Mesenchymal stem cell (in vitro differentiated cells and primary cell): ENCODE data around the gene TOMM20L.
A peak's percentile ranks its signal among the peaks of the same experiment; 100 is the strongest.
"Not testable (repeated sequence)": the region's sequence is repeated elsewhere in the genome, so short reads cannot be mapped to it uniquely, and the experiment has no call there.

Source experiments
- DNase-seq: peaks from one replicate; pipeline ENCODE4 v3.0.0-alpha.2; 2013
- H2AFZ ChIP-seq: one replicate; pipeline ENCODE4 v1.6.1; 2013; ENCODE audit warnings: low read depth, mild to moderate bottlenecking, control low read depth, inconsistent platforms, low read length, moderate library complexity
- H2AK5ac ChIP-seq: 2 replicates; pipeline ENCODE4 v1.6.1; 2013; ENCODE audit warnings: low read length, moderate library complexity, mild to moderate bottlenecking, inconsistent platforms; ENCODE audit not compliant: severe bottlenecking
- H2BK120ac ChIP-seq: one replicate; pipeline ENCODE4 v1.6.1; 2013; ENCODE audit warnings: low read depth, mild to moderate bottlenecking, inconsistent platforms, low read length, moderate library complexity
- H2BK12ac ChIP-seq, 2 experiments: one replicate each; pipeline ENCODE4 v1.6.1; 2013; ENCODE audit warnings: inconsistent platforms in 2 of 2, low read length in 2 of 2, mild to moderate bottlenecking in 2 of 2, moderate library complexity in 2 of 2, control low read depth in 1 of 2
- H2BK15ac ChIP-seq: one replicate; pipeline ENCODE4 v1.6.1; 2013; ENCODE audit warnings: mild to moderate bottlenecking, low read depth, inconsistent platforms; ENCODE audit not compliant: poor library complexity, severe bottlenecking
- H2BK5ac ChIP-seq: 2 replicates; pipeline ENCODE4 v1.6.1; 2013; ENCODE audit warnings: low read depth, mild to moderate bottlenecking, low read length, control low read depth, inconsistent platforms; ENCODE audit not compliant: poor library complexity, severe bottlenecking
- H3K14ac ChIP-seq, 2 experiments: one replicate each; pipeline ENCODE4 v1.6.1; 2013; ENCODE audit warnings: inconsistent platforms in 2 of 2, low read length in 2 of 2, control low read depth in 1 of 2, mild to moderate bottlenecking in 1 of 2, moderate library complexity in 1 of 2
- H3K18ac ChIP-seq, 2 experiments: one replicate each; pipeline ENCODE4 v1.6.1; 2013; ENCODE audit warnings: inconsistent platforms in 2 of 2, low read length in 2 of 2, control low read depth in 1 of 2, low read depth in 1 of 2, mild to moderate bottlenecking in 1 of 2
- H3K23ac ChIP-seq, 2 experiments: one replicate each; pipeline ENCODE4 v1.6.1; 2013; ENCODE audit warnings: inconsistent platforms in 2 of 2, low read length in 2 of 2, mild to moderate bottlenecking in 2 of 2, moderate library complexity in 2 of 2, control low read depth in 1 of 2
- H3K27ac ChIP-seq: 2 replicates; pipeline ENCODE4 v1.5.1; 2013; ENCODE audit warnings: mild to moderate bottlenecking, moderate library complexity, low read length, control low read depth, inconsistent platforms; ENCODE audit not compliant: poor library complexity, severe bottlenecking
- H3K27me3 ChIP-seq, 2 experiments: 2 replicates each; pipeline versions ENCODE4 v1.6.1 to v1.7.0; 2013; ENCODE audit warnings: low read length in 2 of 2, mild to moderate bottlenecking in 2 of 2, moderate library complexity in 2 of 2, control low read depth in 1 of 2, inconsistent platforms in 1 of 2; ENCODE audit not compliant: control insufficient read depth in 1 of 2, insufficient read depth in 1 of 2
- H3K36me3 ChIP-seq, 2 experiments: 2 replicates each; pipeline versions ENCODE4 v1.6.1 to v1.7.0; 2013; ENCODE audit warnings: low read length in 2 of 2, control low read depth in 1 of 2, inconsistent platforms in 1 of 2, low read depth in 1 of 2, mild to moderate bottlenecking in 1 of 2; ENCODE audit not compliant: insufficient read depth in 2 of 2, control insufficient read depth in 1 of 2
- H3K4ac ChIP-seq, 2 experiments: one replicate each; pipeline ENCODE4 v1.6.1; 2013; ENCODE audit warnings: inconsistent platforms in 2 of 2, low read length in 2 of 2, mild to moderate bottlenecking in 2 of 2, moderate library complexity in 2 of 2, control low read depth in 1 of 2, low read depth in 1 of 2
- H3K4me1 ChIP-seq: 2 replicates; pipeline ENCODE4 v1.6.1; 2013; ENCODE audit warnings: low read depth, low read length, control low read depth; ENCODE audit not compliant: control insufficient read depth, insufficient read depth
- H3K4me2 ChIP-seq: 2 replicates; pipeline ENCODE4 v1.6.1; 2013; ENCODE audit warnings: low read length, mild to moderate bottlenecking, inconsistent platforms; ENCODE audit not compliant: poor library complexity, severe bottlenecking
- H3K4me3 ChIP-seq, 2 experiments: 2 replicates each; pipeline versions ENCODE4 v1.5.1 to v1.7.0; 2013; ENCODE audit warnings: low read length in 2 of 2, mild to moderate bottlenecking in 2 of 2, control low read depth in 1 of 2, low read depth in 1 of 2; ENCODE audit not compliant: insufficient read depth in 1 of 2
- H3K79me1 ChIP-seq: replicated peaks from 2 replicates; pipeline ENCODE4 v1.6.1; 2013; ENCODE audit warnings: mild to moderate bottlenecking, control low read depth, low read length, inconsistent platforms; ENCODE audit not compliant: poor library complexity, severe bottlenecking
- H3K9ac ChIP-seq: 2 replicates; pipeline ENCODE4 v1.7.0; 2013; ENCODE audit warnings: mild to moderate bottlenecking, low read length, moderate library complexity
- H3K9me3 ChIP-seq: 2 replicates; pipeline ENCODE4 v1.7.0; 2013; ENCODE audit warnings: mild to moderate bottlenecking, low read length; ENCODE audit not compliant: control insufficient read depth
- H4K8ac ChIP-seq: one replicate; pipeline ENCODE4 v1.6.1; 2013; ENCODE audit warnings: inconsistent platforms, mild to moderate bottlenecking, low read length, moderate library complexity
- H4K91ac ChIP-seq: one replicate; pipeline ENCODE4 v1.6.1; 2013; ENCODE audit warnings: mild to moderate bottlenecking, low read length, inconsistent platforms
- WGBS: methylation state at CpG from one replicate; pipeline ENCODE4 v1.1.7; 2013; ENCODE audit warnings: mixed read lengths; 5-methylcytosine and 5-hydroxymethylcytosine counted together

Gene TOMM20L

DNA sequence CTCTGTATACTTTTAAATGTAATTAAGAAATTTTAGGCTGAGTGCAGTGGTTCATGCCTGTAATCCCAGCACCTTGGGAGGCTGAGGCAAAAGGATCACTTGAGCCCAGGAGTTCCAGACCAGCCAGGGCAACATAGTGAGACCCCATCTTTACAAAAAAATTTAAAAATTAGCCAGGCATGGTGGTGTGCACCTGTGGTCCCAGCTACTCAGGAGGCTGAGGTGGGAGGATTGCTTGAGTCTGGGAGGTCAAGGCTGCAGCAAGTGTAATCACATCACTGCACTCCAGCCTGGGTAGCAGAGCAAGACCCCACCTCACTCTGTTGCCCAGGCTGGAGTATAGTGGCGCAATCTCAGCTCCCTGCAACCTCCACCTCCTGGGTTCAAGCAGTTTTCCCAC is 33.5 kb upstream of the TOMM20L start:
- not testable (repeated sequence) for H3K23ac ChIP-seq, H4K91ac ChIP-seq
- WGBS, result 100% methylated on average over 1 of the region's 1 CpG

DNA sequence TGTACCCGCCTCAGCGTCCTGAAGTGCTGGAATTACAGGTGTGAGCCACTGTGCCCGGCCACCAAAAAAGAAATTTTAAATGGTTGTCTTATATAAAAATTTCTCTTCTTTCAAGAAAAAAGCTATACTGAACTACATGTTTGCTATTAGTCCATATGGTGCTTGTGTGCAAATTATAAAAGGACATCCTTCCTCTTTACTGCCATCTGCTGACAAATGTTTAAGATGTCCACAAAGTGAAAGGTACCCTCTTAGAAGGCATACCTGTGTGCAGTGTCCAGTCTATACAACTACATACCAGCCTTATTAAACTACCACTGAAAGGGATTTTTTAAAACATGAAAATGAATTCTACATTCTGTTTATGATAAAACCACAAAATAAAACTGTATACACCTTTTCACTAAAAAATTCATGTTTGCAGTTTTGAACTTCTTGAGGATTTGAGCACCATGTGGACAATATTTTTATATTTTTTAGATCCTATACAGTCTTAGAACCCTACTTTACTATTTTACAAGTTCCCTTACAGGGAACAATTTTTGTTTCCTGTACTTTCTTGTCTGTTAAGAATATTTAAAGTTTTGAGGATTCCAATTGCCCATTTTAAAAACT is 32.8 kb upstream of the TOMM20L start:
- no peak overlapping the region for H4K8ac ChIP-seq
- H2BK5ac ChIP-seq, result no peak overlapping the region
- no peaks in the 10 kb centered on the region for H3K27me3 ChIP-seq
- no peak overlapping the region for H3K4ac ChIP-seq
- H2BK15ac ChIP-seq, result no peak overlapping the region
- H3K14ac ChIP-seq, result no peak overlapping the region
- H3K4me1 ChIP-seq, result no peaks in the 10 kb centered on the region
- WGBS, result no CpG with 5 or more reads among the region's 3 CpGs
- H3K79me1 ChIP-seq, result peaks cover 10% of the 10 kb centered on the region
- peak; percentile 21 for DNase-seq
- H3K36me3 ChIP-seq, result peaks cover 6 to 84% of the 10 kb centered on the region in 2 experiments
- no peak overlapping the region for H3K18ac ChIP-seq
- no peak overlapping the region for H3K9ac ChIP-seq
- no peak overlapping the region for H2AK5ac ChIP-seq
- H3K23ac ChIP-seq, result no peak overlapping the region
- H2AFZ ChIP-seq, result no peak overlapping the region
- no peak overlapping the region for H3K4me2 ChIP-seq
- H3K9me3 ChIP-seq, result no peaks in the 10 kb centered on the region
- H3K27ac ChIP-seq, result no peak overlapping the region
- no peak overlapping the region for H2BK120ac ChIP-seq
- H3K4me3 ChIP-seq, result no peak overlapping the region
- no peak overlapping the region for H2BK12ac ChIP-seq
- no peak overlapping the region for H4K91ac ChIP-seq

More for the DNA sequence above, 33.5 kb upstream of the TOMM20L start:
- not testable (repeated sequence) for H2BK5ac ChIP-seq, H3K14ac ChIP-seq, H3K18ac ChIP-seq, H2BK15ac ChIP-seq, H3K9me3 ChIP-seq, H2BK120ac ChIP-seq, H3K27ac ChIP-seq, H3K9ac ChIP-seq, H3K4me3 ChIP-seq, DNase-seq, H3K4ac ChIP-seq, H3K4me1 ChIP-seq, H3K4me2 ChIP-seq, H3K27me3 ChIP-seq, H4K8ac ChIP-seq, H2AFZ ChIP-seq, H2AK5ac ChIP-seq, H2BK12ac ChIP-seq
- peaks cover 11% of the 10 kb centered on the region for H3K79me1 ChIP-seq
- peaks cover 6 to 80% of the 10 kb centered on the region in 2 experiments for H3K36me3 ChIP-seq

DNA sequence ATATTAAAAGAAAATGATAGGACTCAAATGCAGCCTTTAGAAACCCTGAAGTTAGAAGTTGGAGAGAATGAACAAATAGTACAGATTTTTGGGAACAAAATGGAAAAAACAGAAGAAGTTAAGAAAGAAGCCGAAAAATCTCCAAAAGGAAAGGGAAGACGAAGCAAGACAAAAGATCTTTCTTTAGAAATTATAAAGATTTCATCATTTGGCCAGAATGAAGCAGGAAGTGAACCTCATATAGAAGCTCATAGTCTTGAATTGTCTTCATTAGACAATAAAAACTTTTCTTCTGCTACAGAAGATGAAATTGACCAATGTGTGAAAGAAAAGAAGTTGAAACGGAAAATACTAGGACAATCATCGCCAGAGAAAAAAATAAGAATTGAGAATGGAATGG is 31.4 kb upstream of the TOMM20L start:
- WGBS, result 99% methylated on average over 3 of the region's 4 CpGs
- Histone ChIP-seq H2BK5ac (no peak overlapping the region), H3K14ac (no peak overlapping the region), H3K79me1 (peaks cover 4% of the 10 kb centered on the region), H3K4ac (no peak overlapping the region), H3K4me3 (no peak overlapping the region), H4K8ac (no peak overlapping the region), H3K23ac (no peak overlapping the region), H3K36me3 (peaks cover 8 to 87% of the 10 kb centered on the region in 2 experiments), H2BK120ac (no peak overlapping the region), H2AK5ac (no peak overlapping the region), H3K9ac (no peak overlapping the region), H3K4me2 (no peak overlapping the region), H3K27me3 (no peaks in the 10 kb centered on the region), H3K27ac (no peak overlapping the region), H3K18ac (no peak overlapping the region), H2AFZ (no peak overlapping the region), H4K91ac (no peak overlapping the region), H2BK15ac (no peak overlapping the region), H2BK12ac (no peak overlapping the region), H3K4me1 (no peaks in the 10 kb centered on the region), H3K9me3 (no peaks in the 10 kb centered on the region)
- no peak for DNase-seq

DNA sequence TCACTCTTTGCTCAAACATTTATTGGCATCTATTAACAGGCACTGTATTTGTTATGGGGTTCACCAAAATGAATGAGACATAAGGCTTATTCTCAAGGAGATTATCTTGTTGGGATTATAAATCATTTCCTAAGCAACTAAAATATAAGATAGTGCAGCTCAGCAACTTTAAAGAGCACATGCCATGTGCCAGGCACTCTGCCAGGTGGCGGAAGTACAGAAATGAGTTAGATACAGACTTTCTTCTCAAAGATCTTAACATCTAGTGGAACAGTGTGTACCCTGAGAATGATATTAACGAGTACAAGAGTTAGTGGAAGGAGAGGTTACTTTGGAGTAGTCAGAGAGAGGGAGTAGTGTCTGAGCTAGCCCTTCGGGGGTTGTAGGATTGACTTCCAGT is 28.4 kb upstream of the TOMM20L start:
- Histone ChIP-seq H3K9me3 (no peaks in the 10 kb centered on the region), H3K36me3 (peaks cover 7 to 85% of the 10 kb centered on the region in 2 experiments), H3K23ac (no peak overlapping the region)

More for the DNA sequence above, 28.4 kb upstream of the TOMM20L start:
- no peak overlapping the region for H2BK12ac ChIP-seq
- no peak overlapping the region for H3K14ac ChIP-seq
- no peak overlapping the region for H2AK5ac ChIP-seq
- H2AFZ ChIP-seq, result no peak overlapping the region
- 100% methylated on average over 1 of the region's 3 CpGs for WGBS
- no peak overlapping the region for H2BK15ac ChIP-seq
- no peaks in the 10 kb centered on the region for H3K27me3 ChIP-seq
- no peak overlapping the region for H3K4me2 ChIP-seq
- H3K9ac ChIP-seq, result no peak overlapping the region
- no peak overlapping the region for H2BK5ac ChIP-seq
- H3K27ac ChIP-seq, result no peak overlapping the region
- H3K18ac ChIP-seq, result no peak overlapping the region
- peaks cover 6% of the 10 kb centered on the region for H3K79me1 ChIP-seq
- H3K4ac ChIP-seq, result no peak overlapping the region
- no peaks in the 10 kb centered on the region for H3K4me1 ChIP-seq
- H4K91ac ChIP-seq, result no peak overlapping the region
- no peak overlapping the region for H2BK120ac ChIP-seq
- H4K8ac ChIP-seq, result no peak overlapping the region
- no peak for DNase-seq
- no peak overlapping the region for H3K4me3 ChIP-seq
